Panc1 (cell line): ENCODE results near the gene CCDC90B. TPM values are rescaled to one million over a fixed set of nuclear protein-coding genes. Genes with fewer than 3 reads are reported as not detected.

Experiments
- ATAC-seq: fragments of 200-7000 bp; cut with Tn5 transposase; 2 replicates; pipeline ENCODE4 v1.9.1; 2020; ENCODE audit warnings: mild to moderate bottlenecking, moderate library complexity
- BruUV-seq: library from RNA; stranded (reverse); fragments of 400-500 nt; replicated peaks from 2 replicates; lab custom pipeline; 2021; lab: Mats Ljungman, UMichigan
- CTCF ChIA-PET: fragments of 300-600 bp; sonication (Branson Sonifier 250); formaldehyde crosslinking; loops from one replicate; lab custom pipeline; 2022; ENCODE audit warnings: antibody characterized with exemption; lab: Charles Lee
- POLR2A ChIA-PET: fragments of 300-600 bp; sonication (Branson Sonifier 250); formaldehyde crosslinking; loops from one replicate; lab custom pipeline; 2022; ENCODE audit warnings: antibody characterized with exemption; lab: Charles Lee
- DNase-seq: peaks from one replicate; pipeline ENCODE4 v3.0.0-alpha.2; 2010; ENCODE audit warnings: low read depth, low spot score
- H3K27ac ChIP-seq: 2 replicates; pipeline ENCODE4 v1.5.1; 2011; ENCODE audit warnings: mild to moderate bottlenecking, low read length, inconsistent platforms
- H3K27me3 ChIP-seq: fragments of 200-500 bp; sonication (Bioruptor generic); 2 replicates; pipeline ENCODE4 v1.6.0; 2014; ENCODE audit warnings: low read length, inconsistent platforms; ENCODE audit not compliant: control insufficient read depth, insufficient read depth
- H3K36me3 ChIP-seq: fragments of 200-500 bp; sonication (Bioruptor generic); 2 replicates; pipeline ENCODE4 v1.5.1; 2014; ENCODE audit warnings: inconsistent platforms, mild to moderate bottlenecking, low read length, moderate library complexity; ENCODE audit not compliant: control insufficient read depth, insufficient read depth
- H3K4me1 ChIP-seq: 2 replicates; pipeline ENCODE4 v1.5.1; 2011; ENCODE audit warnings: inconsistent platforms, mild to moderate bottlenecking, low read length, moderate library complexity; ENCODE audit not compliant: control insufficient read depth, insufficient read depth
- H3K4me3 ChIP-seq, 2 experiments: 2 replicates each; pipeline ENCODE4 v1.5.1; 2011 to 2012; ENCODE audit warnings: low read depth in 2 of 2, low read length in 2 of 2, mild to moderate bottlenecking in 2 of 2, inconsistent platforms in 1 of 2, moderate library complexity in 1 of 2
- H3K9me3 ChIP-seq: fragments of 200-500 bp; sonication (Bioruptor generic); 2 replicates; pipeline ENCODE4 v1.5.1; 2014; ENCODE audit warnings: low read depth, mild to moderate bottlenecking, inconsistent platforms, low read length, moderate library complexity; ENCODE audit not compliant: control insufficient read depth, insufficient read depth
- CTCF ChIP-seq: fragments of 450-650 bp; IDR thresholded peaks from 2 replicates; pipeline ENCODE4 v1.5.1; 2017; ENCODE audit warnings: mild to moderate bottlenecking
- POLR2AphosphoS5 ChIP-seq: IDR thresholded peaks from 2 replicates; pipeline ENCODE4 v1.6.1; 2012; ENCODE audit warnings: mild to moderate bottlenecking, low read depth, low read length, moderate library complexity
- REST ChIP-seq, 2 experiments: IDR thresholded peaks; 2 replicates each; pipeline ENCODE4 v1.6.1; 2011 to 2012; ENCODE audit warnings: low read depth in 2 of 2, control low read depth in 1 of 2, low read length in 1 of 2, mild to moderate bottlenecking in 1 of 2, moderate library complexity in 1 of 2; ENCODE audit not compliant: insufficient read depth in 1 of 2
- SIN3A ChIP-seq: IDR thresholded peaks from 2 replicates; pipeline ENCODE4 v1.6.1; 2012; ENCODE audit warnings: low read depth, mild to moderate bottlenecking, low read length, moderate library complexity, borderline replicate concordance; ENCODE audit not compliant: insufficient read depth
- TCF7L2 ChIP-seq: IDR thresholded peaks from 2 replicates; pipeline ENCODE4 v1.6.1; 2011; ENCODE audit warnings: mild to moderate bottlenecking, low read depth, low read length, inconsistent platforms
- in situ Hi-C: cut with HindIII; loops from 2 replicates; pipeline ENCODE4 v1.10.0; 2016; ENCODE audit warnings: low sequenced_read_pairs, low pct_unique_long_range_greater_than_20kb
- intact Hi-C: fragments of 100-400 bp; cut with micrococcal nuclease; formaldehyde crosslinking; loops from one replicate; pipeline ENCODE4 v1.10.0; 2022; ENCODE audit not compliant: unreplicated experiment
- total RNA-seq: library from RNA; stranded (reverse); gene quantifications from one replicate; pipeline ENCODE4 v1.2.1, GENCODE V29; 2021; ENCODE audit not compliant: unreplicated experiment

CCDC90B gene
- total RNA-seq, 1 experiment from 2014 or later = 41.9 TPM

- Histone ChIP-seq H3K27ac (no peak overlapping the region), H3K36me3 (no peaks in the 10 kb centered on the region), H3K4me3 (no peak overlapping the region), H3K9me3 (no peaks in the 10 kb centered on the region), H3K4me1 (no peaks in the 10 kb centered on the region), H3K27me3 (no peaks in the 10 kb centered on the region)
- BruUV-seq = no TSS peak
- no peak for ATAC-seq
- no peak for DNase-seq
- intact Hi-C loops (loop anchor here (10.0 kb wide), 1 partner anchor 165 kb away; no protein-coding TSS in a partner anchor), in situ Hi-C loops (no loop called here)
- POLR2A ChIA-PET = no interaction called here
- CTCF ChIA-PET = interaction anchor here (0.6 to 1.5 kb wide), 3 partner anchors 12 to 859 kb away, joined by 3 to 4 read pairs (median 3); no protein-coding TSS in a partner anchor
- TF ChIP-seq POLR2AphosphoS5 = no peak
- no peak for TF ChIP-seq SIN3A
- no peak for TF ChIP-seq REST (IDR thresholded peaks at IDR 0.05; ENCODE audit: insufficient read depth in 1 of 2, low read depth in 2 of 2, low read length in 1 of 2)
- TF ChIP-seq CTCF = no peak
- no peak for TF ChIP-seq TCF7L2
Measured at GRCh38 chr11:83249445-83249844, 36.7 kb downstream of the CCDC90B start.

GRCh38 chr11:83241291-83241946, 44.7 kb downstream of the CCDC90B start:
- H3K36me3 ChIP-seq = no peaks in the 10 kb centered on the region
- no peaks in the 10 kb centered on the region for H3K9me3 ChIP-seq
- no peaks in the 10 kb centered on the region for H3K4me1 ChIP-seq
- intact Hi-C loops (loop anchor here (2.0 to 10.0 kb wide), 2 partner anchors 157 to 575 kb away; no protein-coding TSS in a partner anchor), in situ Hi-C loops (no loop called here)
- no TSS peak for BruUV-seq
- no peak overlapping the region for H3K4me3 ChIP-seq
- CTCF ChIA-PET = no interaction called here
- peak; percentile 98 for ATAC-seq
- TF ChIP-seq CTCF (peak; percentile 83), POLR2AphosphoS5 (no peak), TCF7L2 (no peak), REST (IDR thresholded peaks at IDR 0.05; ENCODE audit: insufficient read depth in 1 of 2, low read depth in 2 of 2, low read length in 1 of 2) (no peak), SIN3A (no peak)
- no peak overlapping the region for H3K27ac ChIP-seq
- peak; percentile 51 for DNase-seq
- H3K27me3 ChIP-seq = no peaks in the 10 kb centered on the region
- POLR2A ChIA-PET = no interaction called here
